ENCODE data around the gene LDLRAD3. TPM values are rescaled to one million over a fixed set of nuclear protein-coding genes. Genes with fewer than 3 reads are reported as not detected.

The LDLRAD3 gene
- total RNA-seq, 4 donors from 2014 or later, result 0.37 to 43.2 (median 3.7) TPM

DNA sequence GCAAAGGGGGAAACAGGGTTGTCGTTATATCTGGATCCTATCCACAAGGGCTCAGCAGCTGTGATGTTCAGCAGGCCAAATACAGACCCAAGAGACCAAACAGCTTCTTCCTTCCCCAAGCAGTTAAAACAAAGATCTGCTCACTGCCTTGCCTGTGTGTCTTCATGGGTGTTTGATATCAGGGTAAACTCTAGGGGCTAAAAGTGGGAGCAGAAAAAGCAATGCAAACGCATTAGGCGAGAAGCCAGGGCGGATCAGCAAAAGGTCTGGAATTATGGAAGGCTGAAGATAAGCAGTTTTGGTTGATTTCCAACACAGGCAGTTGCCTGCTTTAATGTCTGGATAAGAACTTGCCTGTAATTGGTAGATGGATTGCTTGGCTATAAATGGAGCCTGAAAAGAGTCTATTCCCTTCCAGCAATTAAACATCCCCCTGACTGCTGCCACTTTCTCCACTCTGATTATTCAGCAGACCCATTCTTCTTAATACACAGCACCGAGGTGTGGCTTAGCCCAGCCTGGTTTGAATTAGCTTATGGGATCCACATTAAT, 219.1 kb downstream of the LDLRAD3 start:
- in situ Hi-C loops (cut with MboI; ENCODE audit: low pct_ligation_motif_present in 1 of 4, low pct_unique_long_range_greater_than_20kb in 1 of 4, low sequenced_read_pairs in 3 of 4), result no loop called here
- Histone ChIP-seq H3K27me3 (no peaks in the 10 kb centered on the region), H3K4me1 (peaks cover 0 to 9% (median 3%) of the 10 kb centered on the region in 4 donors), H3K4me3 (no peak overlapping the region), H3K27ac (no peak overlapping the region), H3K36me3 (no peaks in the 10 kb centered on the region), H3K9me3 (no peaks in the 10 kb centered on the region)
- 62 to 88% methylated on average over 4 to 5 of the region's 5 CpGs for WGBS, 2 donors (ENCODE audit: low coverage in 1 of 2)
- TF ChIP-seq, protein P1, sequence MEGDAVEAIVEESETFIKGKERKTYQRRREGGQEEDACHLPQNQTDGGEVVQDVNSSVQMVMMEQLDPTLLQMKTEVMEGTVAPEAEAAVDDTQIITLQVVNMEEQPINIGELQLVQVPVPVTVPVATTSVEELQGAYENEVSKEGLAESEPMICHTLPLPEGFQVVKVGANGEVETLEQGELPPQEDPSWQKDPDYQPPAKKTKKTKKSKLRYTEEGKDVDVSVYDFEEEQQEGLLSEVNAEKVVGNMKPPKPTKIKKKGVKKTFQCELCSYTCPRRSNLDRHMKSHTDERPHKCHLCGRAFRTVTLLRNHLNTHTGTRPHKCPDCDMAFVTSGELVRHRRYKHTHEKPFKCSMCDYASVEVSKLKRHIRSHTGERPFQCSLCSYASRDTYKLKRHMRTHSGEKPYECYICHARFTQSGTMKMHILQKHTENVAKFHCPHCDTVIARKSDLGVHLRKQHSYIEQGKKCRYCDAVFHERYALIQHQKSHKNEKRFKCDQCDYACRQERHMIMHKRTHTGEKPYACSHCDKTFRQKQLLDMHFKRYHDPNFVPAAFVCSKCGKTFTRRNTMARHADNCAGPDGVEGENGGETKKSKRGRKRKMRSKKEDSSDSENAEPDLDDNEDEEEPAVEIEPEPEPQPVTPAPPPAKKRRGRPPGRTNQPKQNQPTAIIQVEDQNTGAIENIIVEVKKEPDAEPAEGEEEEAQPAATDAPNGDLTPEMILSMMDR (IDR thresholded peaks at IDR 0.05), result no peak
- no peak for TF ChIP-seq EP300 (IDR thresholded peaks at IDR 0.05; ENCODE audit: low read depth)
- TF ChIP-seq POLR2AphosphoS5 (IDR thresholded peaks at IDR 0.05), result no peak
- no peak for TF ChIP-seq POLR2A (IDR thresholded peaks at IDR 0.05)
- no peak for DNase-seq
- intact Hi-C loops (cut with DNase I; ENCODE audit: low total_unique reads), result no loop called here

DNA sequence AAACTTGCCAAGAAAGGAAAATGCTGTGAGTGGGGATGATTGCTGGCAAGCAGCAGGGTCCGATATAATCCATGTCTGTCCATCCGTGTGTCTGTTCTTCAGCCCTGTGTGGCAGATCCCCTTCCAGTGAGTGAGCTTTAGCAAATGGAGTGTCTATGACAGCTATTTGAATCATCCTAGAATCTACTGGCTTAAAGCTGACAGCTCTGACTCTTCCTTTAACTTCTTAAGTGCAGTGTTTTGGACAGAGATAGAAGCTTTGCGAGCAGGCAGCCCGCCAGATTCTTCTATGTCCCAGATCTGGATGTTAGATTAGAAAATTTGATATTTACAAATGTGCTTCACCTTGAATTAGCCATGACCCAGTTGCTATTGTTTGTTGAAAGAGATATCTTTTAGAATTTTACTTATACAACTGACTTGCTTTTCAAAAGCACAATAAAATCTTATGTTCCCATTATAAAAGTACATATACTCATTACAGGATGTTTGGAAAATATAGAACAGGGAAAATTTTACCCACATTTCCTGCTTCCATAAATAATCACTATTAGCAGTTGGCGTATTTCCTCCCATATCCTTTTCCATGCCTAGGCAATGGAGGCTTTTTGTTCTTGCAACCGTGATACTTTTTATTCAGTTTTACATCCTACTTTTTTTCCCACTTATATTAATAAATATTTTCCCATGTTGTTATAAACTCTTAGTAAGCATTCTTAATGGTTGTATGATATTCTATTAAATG, 220.8 kb downstream of the LDLRAD3 start:
- 76 to 86% methylated on average over 5 to 6 of the region's 6 CpGs for WGBS, 2 donors (ENCODE audit: low coverage in 1 of 2)
- in situ Hi-C loops (cut with MboI; ENCODE audit: low pct_ligation_motif_present in 1 of 4, low pct_unique_long_range_greater_than_20kb in 1 of 4, low sequenced_read_pairs in 3 of 4) (no loop called here), intact Hi-C loops (cut with DNase I; ENCODE audit: low total_unique reads) (no loop called here)
- no peaks in the 10 kb centered on the region for H3K9me3 ChIP-seq
- no peak overlapping the region for H3K4me3 ChIP-seq
- no peaks in the 10 kb centered on the region for H3K36me3 ChIP-seq
- TF ChIP-seq POLR2A (IDR thresholded peaks at IDR 0.05) (no peak), EP300 (IDR thresholded peaks at IDR 0.05; ENCODE audit: low read depth) (no peak), POLR2AphosphoS5 (IDR thresholded peaks at IDR 0.05) (no peak)
- TF ChIP-seq, protein P1 (IDR thresholded peaks at IDR 0.05), result no peak
- H3K4me1 ChIP-seq, result peaks cover 0 to 9% (median 3%) of the 10 kb centered on the region in 4 donors
- DNase-seq, result no peak
- no peak overlapping the region for H3K27ac ChIP-seq
- no peaks in the 10 kb centered on the region for H3K27me3 ChIP-seq

DNA sequence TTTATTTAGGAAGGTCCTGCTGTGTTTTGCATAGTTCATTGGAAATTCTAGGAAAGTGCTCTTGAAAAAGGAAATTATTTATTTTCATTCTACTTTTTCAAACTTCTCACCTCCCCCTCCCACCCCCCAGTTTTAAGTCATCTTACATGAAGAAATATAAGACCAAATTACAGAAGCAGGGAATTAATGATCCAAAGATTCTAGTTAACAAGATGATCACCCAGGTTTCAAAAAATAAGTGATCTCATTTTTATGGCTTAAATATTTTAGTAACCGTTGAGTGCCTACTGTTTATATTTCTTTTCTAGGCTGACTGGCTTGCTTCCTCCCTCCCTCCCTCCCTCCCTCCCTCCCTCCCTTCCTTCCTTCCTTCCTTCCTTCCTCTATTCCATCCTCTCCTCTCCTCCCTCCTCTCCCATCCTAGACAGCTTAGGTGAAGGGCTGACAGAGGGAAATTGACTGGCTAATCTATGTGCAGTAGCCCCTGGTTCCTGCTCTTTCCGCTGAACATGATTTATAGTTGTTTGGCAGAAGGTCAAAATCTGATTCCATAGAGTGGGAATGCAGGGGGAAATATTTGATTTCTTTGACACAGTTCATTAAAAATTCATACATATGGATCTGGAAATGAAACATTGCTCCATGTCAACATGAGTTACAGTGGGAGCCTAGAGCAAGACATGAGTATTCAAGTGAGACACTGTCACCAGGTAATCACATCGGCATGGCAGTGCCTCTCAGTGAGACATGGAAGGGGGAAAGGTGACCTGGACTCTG, 221.9 kb downstream of the LDLRAD3 start:
- no peak for TF ChIP-seq POLR2AphosphoS5 (IDR thresholded peaks at IDR 0.05)
- TF ChIP-seq, protein P1 (IDR thresholded peaks at IDR 0.05), result no peak
- TF ChIP-seq POLR2A (IDR thresholded peaks at IDR 0.05), result no peak
- no peak for TF ChIP-seq EP300 (IDR thresholded peaks at IDR 0.05; ENCODE audit: low read depth)
- 58 to 70% methylated on average over 2 to 3 of the region's 3 CpGs for WGBS, 2 donors (ENCODE audit: low coverage in 1 of 2)
- no peak overlapping the region for H3K4me3 ChIP-seq
- H3K9me3 ChIP-seq, result no peaks in the 10 kb centered on the region
- DNase-seq, result no peak
- H3K27me3 ChIP-seq, result no peaks in the 10 kb centered on the region
- peaks cover 0 to 9% (median 3%) of the 10 kb centered on the region in 4 donors for H3K4me1 ChIP-seq
- intact Hi-C loops (cut with DNase I; ENCODE audit: low total_unique reads) (no loop called here), in situ Hi-C loops (cut with MboI; ENCODE audit: low pct_ligation_motif_present in 1 of 4, low pct_unique_long_range_greater_than_20kb in 1 of 4, low sequenced_read_pairs in 3 of 4) (no loop called here)
- no peak overlapping the region for H3K27ac ChIP-seq
- no peaks in the 10 kb centered on the region for H3K36me3 ChIP-seq

DNA sequence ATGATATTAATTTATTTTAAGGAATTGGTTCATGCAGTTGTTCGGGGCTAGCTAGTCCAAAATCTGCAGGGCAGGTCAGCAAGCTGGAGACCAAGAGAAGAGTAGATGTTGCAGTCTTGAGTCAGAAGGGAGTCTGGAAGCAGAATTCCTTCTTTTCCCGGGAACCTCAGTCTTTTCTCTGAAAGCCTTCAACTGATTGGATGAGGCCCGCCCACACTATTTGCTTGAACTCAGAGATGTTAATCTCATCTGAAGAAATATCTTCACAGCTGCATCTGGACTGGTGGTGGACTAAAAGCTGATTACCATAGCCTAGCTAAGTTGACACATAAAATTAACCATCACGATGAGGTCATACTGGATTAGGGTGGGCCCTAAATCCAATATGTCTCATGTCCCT, 223.2 kb downstream of the LDLRAD3 start:
- Histone ChIP-seq H3K4me3 (no peak overlapping the region), H3K27ac (no peak overlapping the region), H3K9me3 (no peaks in the 10 kb centered on the region), H3K36me3 (no peaks in the 10 kb centered on the region), H3K4me1 (peaks cover 0 to 9% (median 3%) of the 10 kb centered on the region in 4 donors), H3K27me3 (no peaks in the 10 kb centered on the region)
- TF ChIP-seq POLR2A (IDR thresholded peaks at IDR 0.05), result no peak
- TF ChIP-seq POLR2AphosphoS5 (IDR thresholded peaks at IDR 0.05), result no peak
- TF ChIP-seq EP300 (IDR thresholded peaks at IDR 0.05; ENCODE audit: low read depth), result no peak
- TF ChIP-seq, protein P1 (IDR thresholded peaks at IDR 0.05), result no peak
- 95 to 100% methylated on average over 3 to 4 of the region's 4 CpGs for WGBS, 2 donors (ENCODE audit: low coverage in 1 of 2)
- in situ Hi-C loops (cut with MboI; ENCODE audit: low pct_ligation_motif_present in 1 of 4, low pct_unique_long_range_greater_than_20kb in 1 of 4, low sequenced_read_pairs in 3 of 4) (no loop called here), intact Hi-C loops (cut with DNase I; ENCODE audit: low total_unique reads) (no loop called here)
- DNase-seq, result no peak
